ENCODE measurements around the gene RAB36. TPM values are rescaled to one million over a fixed set of nuclear protein-coding genes. Genes with fewer than 3 reads are reported as not detected.

RAB36 gene
- total and polyA plus RNA-seq, 9 donors: 3.9 to 18.7 (median 6.3) TPM

GRCh38 chr22:23211622-23212021, 66.3 kb downstream of the RAB36 start:
- no peaks in the 10 kb centered on the region for H3K36me3 ChIP-seq
- intact Hi-C loops (cut with DNase I): no loop called here
- DNase-seq: no peak
- no peak overlapping the region for H3K27ac ChIP-seq
- TF ChIP-seq CTCF (IDR thresholded peaks at IDR 0.05) (no peak), POLR2A (IDR thresholded peaks at IDR 0.05) (no peak), EP300 (IDR thresholded peaks at IDR 0.05) (no peak)
- no peaks in the 10 kb centered on the region for H3K27me3 ChIP-seq
- peaks cover 3% of the 10 kb centered on the region for H3K4me1 ChIP-seq (ENCODE audit: insufficient read depth)
- WGBS, 3 donors: 92 to 97% (median 96%) methylated on average over 3 of the region's 3 CpGs
- H3K9me3 ChIP-seq: no peaks in the 10 kb centered on the region
- H3K4me3 ChIP-seq: no peak overlapping the region

- Histone ChIP-seq H3K9me3 (no peaks in the 10 kb centered on the region), H3K4me3 (no peak overlapping the region), H3K36me3 (no peaks in the 10 kb centered on the region), H3K27ac (no peak overlapping the region), H3K27me3 (no peaks in the 10 kb centered on the region), H3K4me1 (ENCODE audit: insufficient read depth) (peaks cover 3% of the 10 kb centered on the region)
- WGBS, 3 donors: 83 to 92% (median 89%) methylated on average over 10 of the region's 10 CpGs
- TF ChIP-seq EP300 (IDR thresholded peaks at IDR 0.05): no peak
- no peak for TF ChIP-seq CTCF (IDR thresholded peaks at IDR 0.05)
- TF ChIP-seq POLR2A (IDR thresholded peaks at IDR 0.05): no peak
- DNase-seq: no peak
- intact Hi-C loops (cut with DNase I): no loop called here
Observed at GRCh38 chr22:23212061-23213021, 67.1 kb downstream of the RAB36 start.

GRCh38 chr22:23213022-23213555, 67.8 kb downstream of the RAB36 start:
- 90 to 92% (median 92%) methylated on average over 13 of the region's 13 CpGs for WGBS, 3 donors

More at GRCh38 chr22:23213022-23213555, 67.8 kb downstream of the RAB36 start:
- Histone ChIP-seq H3K27ac (no peak overlapping the region), H3K4me3 (no peak overlapping the region), H3K4me1 (ENCODE audit: insufficient read depth) (peaks cover 8% of the 10 kb centered on the region), H3K36me3 (no peaks in the 10 kb centered on the region), H3K9me3 (no peaks in the 10 kb centered on the region), H3K27me3 (no peaks in the 10 kb centered on the region)
- intact Hi-C loops (cut with DNase I): no loop called here
- no peak for TF ChIP-seq CTCF (IDR thresholded peaks at IDR 0.05)
- no peak for TF ChIP-seq POLR2A (IDR thresholded peaks at IDR 0.05)
- TF ChIP-seq EP300 (IDR thresholded peaks at IDR 0.05): no peak
- DNase-seq: peak in 1 of 5 donors; percentile 20

Measured in ovary (tissue), 9 donors.